ENCODE data around the gene PRR5. TPM values are rescaled to one million over a fixed set of nuclear protein-coding genes. Genes with fewer than 3 reads are reported as not detected.
"Not testable (repeated sequence)": the region's sequence is repeated elsewhere in the genome, so short reads cannot be mapped to it uniquely, and the experiment has no call there.

PRR5 gene
- total RNA-seq, 1 donor from 2014 or later: 14.0 TPM

DNA sequence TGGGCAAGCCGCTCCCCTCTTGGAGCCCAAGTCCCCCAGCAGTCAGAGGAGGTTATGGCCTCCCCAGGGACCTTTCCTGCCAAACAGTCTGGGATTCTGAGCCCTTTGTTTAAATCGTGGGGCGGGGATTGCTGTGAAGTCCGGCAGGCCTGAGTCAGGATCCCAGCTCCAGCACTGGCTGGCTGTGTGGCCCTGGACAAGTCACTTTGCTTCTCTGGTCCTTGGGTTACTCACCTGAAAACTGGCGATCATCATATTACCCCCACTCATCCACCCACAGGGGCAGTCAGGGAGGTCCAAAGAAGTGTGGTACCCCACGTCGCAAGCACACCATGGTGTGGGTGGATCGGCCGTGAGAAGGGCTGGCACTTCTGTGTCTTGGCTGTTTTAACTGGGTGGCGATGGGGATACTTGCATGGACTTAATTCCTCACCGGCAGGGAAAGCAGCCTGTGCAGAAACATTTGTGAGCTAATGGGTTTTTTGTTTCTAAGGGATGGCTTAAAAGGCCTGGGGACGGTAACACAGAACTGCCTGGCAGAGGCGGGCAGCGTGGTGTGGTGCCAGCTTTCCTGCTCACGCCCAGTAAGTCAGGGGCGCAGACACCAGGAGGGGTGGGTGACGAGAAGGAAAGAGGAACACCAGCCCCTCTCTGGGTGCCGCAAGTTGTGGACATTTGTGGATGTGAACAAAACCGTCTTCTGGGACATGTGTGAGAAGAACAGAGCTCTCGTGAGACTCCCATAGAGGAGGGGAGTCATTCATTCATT, 31.6 kb upstream of the PRR5 start:
- DNase-seq (ENCODE audit: low read depth) (no peak), FAIRE-seq (no peak)
- no peak overlapping the region for H3K4me3 ChIP-seq (ENCODE audit: low read depth, low read length)
- TF ChIP-seq, protein P1, sequence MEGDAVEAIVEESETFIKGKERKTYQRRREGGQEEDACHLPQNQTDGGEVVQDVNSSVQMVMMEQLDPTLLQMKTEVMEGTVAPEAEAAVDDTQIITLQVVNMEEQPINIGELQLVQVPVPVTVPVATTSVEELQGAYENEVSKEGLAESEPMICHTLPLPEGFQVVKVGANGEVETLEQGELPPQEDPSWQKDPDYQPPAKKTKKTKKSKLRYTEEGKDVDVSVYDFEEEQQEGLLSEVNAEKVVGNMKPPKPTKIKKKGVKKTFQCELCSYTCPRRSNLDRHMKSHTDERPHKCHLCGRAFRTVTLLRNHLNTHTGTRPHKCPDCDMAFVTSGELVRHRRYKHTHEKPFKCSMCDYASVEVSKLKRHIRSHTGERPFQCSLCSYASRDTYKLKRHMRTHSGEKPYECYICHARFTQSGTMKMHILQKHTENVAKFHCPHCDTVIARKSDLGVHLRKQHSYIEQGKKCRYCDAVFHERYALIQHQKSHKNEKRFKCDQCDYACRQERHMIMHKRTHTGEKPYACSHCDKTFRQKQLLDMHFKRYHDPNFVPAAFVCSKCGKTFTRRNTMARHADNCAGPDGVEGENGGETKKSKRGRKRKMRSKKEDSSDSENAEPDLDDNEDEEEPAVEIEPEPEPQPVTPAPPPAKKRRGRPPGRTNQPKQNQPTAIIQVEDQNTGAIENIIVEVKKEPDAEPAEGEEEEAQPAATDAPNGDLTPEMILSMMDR (IDR thresholded peaks at IDR 0.05; ENCODE audit: insufficient read depth, low read length, severe bottlenecking): no peak
- no peaks in the 10 kb centered on the region for H3K36me3 ChIP-seq (ENCODE audit: control insufficient read depth, insufficient read depth, low read length)
- H3K27me3 ChIP-seq (ENCODE audit: control insufficient read depth, insufficient read depth, low read length): peaks cover 23% of the 10 kb centered on the region

DNA sequence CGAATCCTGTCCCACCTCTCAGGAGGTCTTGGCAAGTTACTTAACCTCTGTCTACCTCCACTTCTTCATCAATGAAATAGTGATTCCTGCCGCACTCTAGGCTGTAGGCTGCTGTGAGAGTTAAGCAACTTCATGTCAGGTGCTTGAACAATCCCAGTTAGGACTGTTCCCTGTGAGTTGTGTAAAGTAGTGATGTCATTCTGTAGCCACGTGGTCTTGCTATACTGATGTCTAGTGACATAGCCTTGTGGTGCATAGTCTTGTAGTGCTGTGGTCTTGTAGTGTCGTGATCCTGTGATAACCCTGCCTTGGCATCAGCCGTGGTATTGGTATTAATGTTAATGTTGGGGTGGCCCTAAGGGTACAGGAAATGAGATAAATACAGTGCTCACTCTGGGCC, 30.3 kb upstream of the PRR5 start:
- Histone ChIP-seq H3K4me3 (ENCODE audit: low read depth, low read length) (no peak overlapping the region), H3K36me3 (ENCODE audit: control insufficient read depth, insufficient read depth, low read length) (no peaks in the 10 kb centered on the region), H3K27me3 (ENCODE audit: control insufficient read depth, insufficient read depth, low read length) (peaks cover 23% of the 10 kb centered on the region)
- FAIRE-seq: peak; percentile 96
- TF ChIP-seq, protein P1 (IDR thresholded peaks at IDR 0.05; ENCODE audit: insufficient read depth, low read length, severe bottlenecking): no peak
- DNase-seq (ENCODE audit: low read depth): peak; percentile 72

DNA sequence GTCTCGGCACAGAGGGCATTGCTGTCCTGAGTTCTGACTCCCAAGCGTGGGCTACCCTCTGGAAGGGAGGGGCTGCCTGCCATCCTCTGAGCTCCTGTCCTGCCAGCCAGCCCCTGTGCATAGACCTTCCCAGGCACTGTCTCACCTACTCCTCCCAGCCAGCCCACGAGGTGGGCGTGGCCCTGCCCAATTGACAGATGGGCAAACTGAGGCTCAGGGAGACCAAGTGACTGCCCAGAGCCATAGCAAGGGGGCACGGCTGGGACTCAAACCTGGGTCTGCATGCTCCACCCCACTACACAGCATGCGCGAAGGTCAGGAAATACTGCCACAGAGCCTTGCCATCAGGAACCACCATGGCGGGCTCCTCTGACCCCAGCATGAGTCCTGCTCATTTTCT, 29.4 kb upstream of the PRR5 start:
- no peak overlapping the region for H3K4me3 ChIP-seq (ENCODE audit: low read depth, low read length)
- FAIRE-seq (no peak), DNase-seq (ENCODE audit: low read depth) (no peak)
- TF ChIP-seq, protein P1 (IDR thresholded peaks at IDR 0.05; ENCODE audit: insufficient read depth, low read length, severe bottlenecking): no peak
- peaks cover 19% of the 10 kb centered on the region for H3K27me3 ChIP-seq (ENCODE audit: control insufficient read depth, insufficient read depth, low read length)
- H3K36me3 ChIP-seq (ENCODE audit: control insufficient read depth, insufficient read depth, low read length): no peaks in the 10 kb centered on the region

DNA sequence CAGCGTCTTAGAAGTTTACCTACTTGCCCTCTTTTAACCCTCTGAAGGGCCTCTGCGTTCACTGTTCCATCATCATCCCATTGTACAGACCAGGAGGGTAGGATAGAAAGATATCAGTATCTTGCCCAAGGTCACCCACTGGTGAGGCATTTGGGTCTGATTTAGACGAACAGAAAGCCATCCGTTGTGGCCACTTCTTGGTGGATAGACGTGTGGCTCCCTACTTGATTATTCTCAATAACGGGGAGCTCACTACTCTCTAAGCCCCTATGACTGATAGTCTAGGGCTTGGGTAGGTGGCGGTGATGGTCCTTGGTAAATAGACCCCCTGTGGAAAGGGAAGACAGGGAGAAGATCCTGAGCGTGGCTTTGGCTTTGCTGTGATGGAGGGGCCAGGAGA, 28.6 kb upstream of the PRR5 start:
- Histone ChIP-seq H3K27me3 (ENCODE audit: control insufficient read depth, insufficient read depth, low read length) (peaks cover 17% of the 10 kb centered on the region), H3K36me3 (ENCODE audit: control insufficient read depth, insufficient read depth, low read length) (no peaks in the 10 kb centered on the region), H3K4me3 (ENCODE audit: low read depth, low read length) (no peak overlapping the region)
- TF ChIP-seq, protein P1 (IDR thresholded peaks at IDR 0.05; ENCODE audit: insufficient read depth, low read length, severe bottlenecking): no peak
- FAIRE-seq (no peak), DNase-seq (ENCODE audit: low read depth) (no peak)

DNA sequence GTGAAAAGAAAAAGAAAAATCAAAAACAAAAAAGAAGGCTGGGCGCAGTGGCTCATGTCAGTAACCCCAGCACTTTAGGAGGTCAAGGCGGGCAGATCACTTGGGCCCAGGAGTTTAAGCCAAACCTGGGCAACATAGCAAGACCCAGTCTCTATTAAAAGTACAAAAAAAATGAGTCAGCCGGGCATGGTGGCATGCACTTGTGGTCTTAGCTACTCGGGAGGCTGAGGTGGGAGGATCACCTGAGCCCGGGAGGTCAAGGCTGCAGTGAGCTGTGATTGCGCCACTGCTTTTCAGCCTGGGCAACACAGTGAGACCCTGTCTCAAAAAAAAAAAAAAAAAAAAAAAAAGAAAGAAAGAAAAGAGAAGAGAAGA, 26.0 kb upstream of the PRR5 start:
- not testable (repeated sequence) for H3K27me3 ChIP-seq (ENCODE audit: control insufficient read depth, insufficient read depth, low read length); H3K4me3 ChIP-seq (ENCODE audit: low read depth, low read length); H3K36me3 ChIP-seq (ENCODE audit: control insufficient read depth, insufficient read depth, low read length); DNase-seq (ENCODE audit: low read depth); FAIRE-seq

DNA sequence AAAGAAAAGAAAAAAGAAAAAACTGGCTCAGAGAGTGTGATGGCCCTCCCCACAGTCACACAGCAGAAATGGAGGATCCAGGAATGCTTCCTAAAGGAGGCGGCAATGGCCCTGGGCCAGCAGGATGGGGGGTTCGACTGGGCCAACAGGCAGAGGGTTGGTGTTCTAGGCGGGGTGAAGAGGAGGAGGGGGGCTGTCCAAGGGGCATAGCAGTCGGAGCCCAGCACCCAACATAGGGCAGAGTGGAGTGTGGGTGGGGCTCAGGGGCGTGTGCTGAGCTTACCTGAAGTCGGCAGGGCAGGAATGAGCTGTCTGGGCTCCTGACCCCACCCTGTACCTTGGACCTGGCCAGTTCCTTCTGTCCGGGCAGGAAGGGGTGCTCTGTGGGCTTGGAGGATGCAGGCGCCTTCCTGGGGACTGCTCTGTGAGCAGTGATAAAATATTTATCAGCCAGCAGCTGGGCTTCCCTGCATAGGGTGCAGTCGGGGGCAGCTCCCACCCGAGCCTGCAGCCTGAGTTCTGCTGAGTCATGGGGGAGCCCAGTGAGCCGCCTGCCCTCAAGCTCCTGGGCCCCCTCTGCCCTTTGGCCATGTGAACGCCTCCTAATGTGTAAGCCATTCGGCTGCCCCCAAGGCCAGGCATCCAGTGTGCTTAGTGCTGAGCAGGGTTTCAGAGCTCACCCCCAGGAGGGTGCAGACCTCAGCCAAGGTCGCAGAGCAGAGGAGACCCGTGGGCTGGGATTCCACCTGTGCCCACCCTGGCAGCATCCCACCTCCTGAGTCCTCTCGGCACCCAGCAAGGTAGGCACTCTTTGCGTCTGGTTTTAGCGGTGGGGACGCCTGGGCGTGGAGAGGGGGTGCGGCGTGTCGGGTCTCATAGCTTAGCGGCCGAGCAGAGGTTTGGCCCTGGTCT, 25.3 kb upstream of the PRR5 start:
- no peaks in the 10 kb centered on the region for H3K27me3 ChIP-seq (ENCODE audit: control insufficient read depth, insufficient read depth, low read length)
- no peak for FAIRE-seq

More for the DNA sequence above, 25.3 kb upstream of the PRR5 start:
- Histone ChIP-seq H3K4me3 (ENCODE audit: low read depth, low read length) (no peak overlapping the region), H3K36me3 (ENCODE audit: control insufficient read depth, insufficient read depth, low read length) (no peaks in the 10 kb centered on the region)
- TF ChIP-seq, protein P1 (IDR thresholded peaks at IDR 0.05; ENCODE audit: insufficient read depth, low read length, severe bottlenecking): no peak
- DNase-seq (ENCODE audit: low read depth): no peak

Data from bronchial epithelial cell (primary cell).